GM23338 (cell line): ENCODE measurements around the gene LGALS7. TPM values are rescaled to one million over a fixed set of nuclear protein-coding genes. Genes with fewer than 3 reads are reported as not detected.

ENCODE experiments used
- ATAC-seq: fragments of 200-7000 bp; cut with Tn5 transposase; 3 replicates; pipeline ENCODE4 v1.9.1; 2020
- DNase-seq: peaks from one replicate; pipeline ENCODE4 v3.0.0-alpha.2; 2015; ENCODE audit warnings: low spot score
- H2AFZ ChIP-seq: fragments of 200-600 bp; sonication (generic); 2 replicates; pipeline ENCODE4 v1.8.0; 2016; ENCODE audit warnings: antibody characterized with exemption, mild to moderate bottlenecking, moderate library complexity
- H3F3A ChIP-seq: fragments of 200-600 bp; sonication (generic); replicated peaks from 2 replicates; pipeline ENCODE4 v1.8.0; 2017; ENCODE audit warnings: antibody characterized with exemption, mixed run types, low read depth
- H3K27ac ChIP-seq: fragments of 200-600 bp; sonication (generic); 2 replicates; pipeline ENCODE4 v1.6.1; 2016; ENCODE audit warnings: low read depth
- H3K27me3 ChIP-seq: fragments of 200-600 bp; sonication (generic); 2 replicates; pipeline ENCODE4 v1.8.0; 2016; ENCODE audit warnings: mild to moderate bottlenecking, mixed run types, moderate library complexity; ENCODE audit not compliant: insufficient read depth
- H3K36me3 ChIP-seq: fragments of 200-600 bp; sonication (generic); 2 replicates; pipeline ENCODE4 v1.8.0; 2016; ENCODE audit warnings: mild to moderate bottlenecking; ENCODE audit not compliant: insufficient read depth
- H3K4me1 ChIP-seq: fragments of 200-600 bp; sonication (generic); 2 replicates; pipeline ENCODE4 v1.8.0; 2016; ENCODE audit warnings: mild to moderate bottlenecking, moderate library complexity; ENCODE audit not compliant: insufficient read depth
- H3K4me2 ChIP-seq: fragments of 200-600 bp; sonication (generic); 2 replicates; pipeline ENCODE4 v1.7.1; 2017; ENCODE audit warnings: mixed run types
- H3K4me3 ChIP-seq: fragments of 200-600 bp; sonication (generic); 2 replicates; pipeline ENCODE4 v1.6.1; 2016; ENCODE audit warnings: mixed run types
- H3K79me2 ChIP-seq: fragments of 200-600 bp; sonication (generic); replicated peaks from 2 replicates; pipeline ENCODE4 v1.8.0; 2017; ENCODE audit warnings: mild to moderate bottlenecking; ENCODE audit not compliant: insufficient read depth
- H3K9me2 ChIP-seq: fragments of 200-600 bp; sonication (generic); 2 replicates; pipeline ENCODE4 v1.8.0; 2017; ENCODE audit not compliant: insufficient read depth
- H4K20me1 ChIP-seq: fragments of 200-600 bp; sonication (generic); replicated peaks from 2 replicates; pipeline ENCODE4 v1.8.0; 2017; ENCODE audit warnings: mild to moderate bottlenecking; ENCODE audit not compliant: insufficient read depth
- H3K27ac Mint-ChIP-seq: 2 replicates; pipeline ENCODE4 v1.8.0; 2020; ENCODE audit warnings: inconsistent platforms, mild to moderate bottlenecking, moderate library complexity, mixed read lengths
- H3K27me3 Mint-ChIP-seq: 3 replicates; pipeline ENCODE4 v1.8.0; 2022; ENCODE audit warnings: low read depth, mild to moderate bottlenecking, moderate library complexity, mixed read lengths, inconsistent platforms; ENCODE audit not compliant: insufficient read depth, poor library complexity
- H3K36me3 Mint-ChIP-seq: 3 replicates; pipeline ENCODE4 v1.8.0; 2021; ENCODE audit warnings: low read depth, mild to moderate bottlenecking, inconsistent platforms, moderate library complexity, mixed read lengths
- H3K4me1 Mint-ChIP-seq: 3 replicates; pipeline ENCODE4 v1.8.0; 2020; ENCODE audit warnings: mild to moderate bottlenecking, inconsistent platforms, mixed read lengths
- H3K4me3 Mint-ChIP-seq: 3 replicates; pipeline ENCODE4 v1.8.0; 2021; ENCODE audit warnings: moderate library complexity, mild to moderate bottlenecking, inconsistent platforms, mixed read lengths
- H3K9me3 Mint-ChIP-seq: 3 replicates; pipeline ENCODE4 v1.8.0; 2020; ENCODE audit warnings: moderate library complexity, mild to moderate bottlenecking, inconsistent platforms, mixed read lengths
- CREB1 ChIP-seq: fragments of 250-450 bp; sonication (Bioruptor Pico); IDR thresholded peaks from 2 replicates; pipeline ENCODE4 v1.5.0; 2020; ENCODE audit warnings: low read depth, mild to moderate bottlenecking, moderate library complexity
- CTCF ChIP-seq, 2 experiments: fragments of 200-600 bp in 1 of 2; sonication (generic) in 1 of 2; conservative IDR thresholded peaks; 2 replicates each; pipeline versions ENCODE4 v1.5.1 to v1.6.1; 2016 to 2017; ENCODE audit warnings: antibody characterized with exemption in 2 of 2, low read depth in 2 of 2, mild to moderate bottlenecking in 2 of 2, moderate library complexity in 1 of 2
- ETS1 ChIP-seq: IDR thresholded peaks from 2 replicates; pipeline ENCODE4 v1.6.1; 2016; ENCODE audit warnings: antibody characterized with exemption
- EZH2 ChIP-seq: fragments of 200-600 bp; sonication (generic); IDR thresholded peaks from one replicate; pipeline ENCODE4 v1.8.0; 2017; ENCODE audit warnings: antibody characterized with exemption, mild to moderate bottlenecking, low read depth; ENCODE audit not compliant: unreplicated experiment
- EZH2phosphoT487 ChIP-seq: fragments of 200-600 bp; sonication (generic); IDR thresholded peaks from one replicate; pipeline ENCODE4 v1.8.1; 2018; ENCODE audit warnings: antibody characterized with exemption; ENCODE audit not compliant: unreplicated experiment
- JUNB ChIP-seq: IDR thresholded peaks from one replicate; pipeline ENCODE4 v1.6.1; 2016; ENCODE audit warnings: antibody characterized with exemption; ENCODE audit not compliant: unreplicated experiment
- NANOG ChIP-seq: IDR thresholded peaks from 2 replicates; pipeline ENCODE4 v1.6.1; 2016; ENCODE audit warnings: antibody characterized with exemption, borderline replicate concordance
- POLR2AphosphoS5 ChIP-seq: IDR thresholded peaks from 2 replicates; pipeline ENCODE4 v1.6.1; 2016; ENCODE audit warnings: antibody characterized with exemption, low read depth
- REST ChIP-seq: IDR thresholded peaks from one replicate; pipeline ENCODE4 v1.6.1; 2018; ENCODE audit warnings: antibody characterized with exemption; ENCODE audit not compliant: unreplicated experiment
- STAT1 ChIP-seq: IDR thresholded peaks from one replicate; pipeline ENCODE4 v1.6.1; 2016; ENCODE audit warnings: antibody characterized with exemption; ENCODE audit not compliant: unreplicated experiment
- ZNF114 ChIP-seq: fragments of 250-450 bp; sonication (Bioruptor Pico); IDR thresholded peaks from 2 replicates; pipeline ENCODE4 v1.5.0; 2020; ENCODE audit warnings: mild to moderate bottlenecking, moderate library complexity
- ZNF331 ChIP-seq: fragments of 250-450 bp; sonication (Bioruptor Pico); IDR thresholded peaks from 2 replicates; pipeline ENCODE4 v1.5.0; 2020; ENCODE audit warnings: low read depth, mild to moderate bottlenecking, moderate library complexity
- ZNF462 ChIP-seq: fragments of 250-450 bp; sonication (Bioruptor Pico); IDR thresholded peaks from 2 replicates; pipeline ENCODE4 v1.5.0; 2020; ENCODE audit warnings: mild to moderate bottlenecking, moderate library complexity
- polyA plus RNA-seq: library from polyadenylated mRNA; unstranded; fragments of >200 nt; fragmentation: Nextera tagmentation; extraction: Ambion mirVana; gene quantifications from 2 replicates; pipeline ENCODE4 v1.2.1, GENCODE V29; 2016
- total RNA-seq: library from RNA; depleted of rRNA; stranded (reverse); fragments of >200 nt; shearing (Covaris generic); gene quantifications from 2 replicates; pipeline ENCODE4 v1.2.3, GENCODE V29; 2014

Gene LGALS7
- total and polyA plus RNA-seq, 2 experiments from 2014 or later: 1.6 TPM; not detected in 1

GRCh38 chr19:38805180-38805579 is 31.9 kb upstream of the LGALS7 start:
- TF ChIP-seq CREB1 (CRISPR knock-in tag) (no peak), ZNF331 (CRISPR knock-in tag) (no peak), NANOG (no peak), ZNF462 (no peak), STAT1 (no peak), POLR2AphosphoS5 (no peak), EZH2phosphoT487 (no peak), EZH2 (no peak), ETS1 (no peak), CTCF (conservative IDR thresholded peaks at IDR 0.05; ENCODE audit: low read depth in 2 of 2) (no peak), REST (no peak), ZNF114 (CRISPR knock-in tag) (no peak), JUNB (no peak)
- Histone ChIP-seq H3K4me1 (no peaks in the 10 kb centered on the region), H3K27me3 (no peaks in the 10 kb centered on the region), H3K27ac (no peak overlapping the region), H3K4me3 (no peak overlapping the region), H3F3A (no peaks in the 10 kb centered on the region), H2AFZ (no peak overlapping the region), H3K4me2 (no peak overlapping the region), H4K20me1 (no peaks in the 10 kb centered on the region), H3K36me3 (no peaks in the 10 kb centered on the region), H3K79me2 (no peaks in the 10 kb centered on the region), H3K9me2 (peaks cover 11% of the 10 kb centered on the region; the same call in 1 of the 2 replicates)
- no peak overlapping the region for H3K27ac Mint-ChIP-seq
- H3K9me3 Mint-ChIP-seq: peaks cover 10% of the 10 kb centered on the region
- H3K36me3 Mint-ChIP-seq: peaks cover 7% of the 10 kb centered on the region; the same call in 2 of the 3 replicates
- no peak for DNase-seq
- ATAC-seq: no peak
- no peak overlapping the region for H3K4me3 Mint-ChIP-seq
- no peaks in the 10 kb centered on the region; the same call in 2 of the 3 replicates for H3K4me1 Mint-ChIP-seq
- H3K27me3 Mint-ChIP-seq: peaks cover 9% of the 10 kb centered on the region
